ENCODE measurements around the gene MGA. TPM values are rescaled to one million over a fixed set of nuclear protein-coding genes. Genes with fewer than 3 reads are reported as not detected.

MGA gene
- polyA plus RNA-seq, 2 of the 4 experiments (the other 2 are of a cell fraction), result 4.5 to 13.8 TPM

DNA sequence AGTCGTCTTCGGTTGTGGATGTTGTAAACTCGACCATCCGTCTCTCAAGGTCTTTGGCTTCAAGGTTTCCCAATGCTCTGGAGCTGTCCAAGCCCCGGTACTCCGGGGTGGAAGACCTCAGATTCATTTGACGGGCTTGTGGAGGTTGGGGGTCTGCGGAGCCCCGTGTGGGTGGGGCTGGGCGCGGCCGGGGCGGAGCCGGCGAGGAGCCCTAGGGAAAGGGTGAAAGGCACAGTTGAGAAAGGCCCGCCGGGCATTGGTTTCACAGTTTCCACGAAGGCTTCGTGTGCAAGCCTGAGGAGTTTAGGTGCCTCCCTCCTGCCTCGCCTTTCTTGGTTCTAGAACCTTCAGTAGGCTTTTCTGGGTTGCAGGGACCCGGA lies 360 bp upstream of the MGA start:
- no peak overlapping the region for H3K4me3 ChIP-seq
- ChIA-PET CTCF (interaction anchor here (1.0 to 1.2 kb wide), 2 partner anchors 56 to 102 kb away, joined by 3 read pairs; no protein-coding TSS in a partner anchor), POLR2A (no interaction called here)
- TF ChIP-seq EP300 (IDR thresholded peaks at IDR 0.05) (no peak), FOSL2 (IDR thresholded peaks at IDR 0.05) (no peak), FOSL2 (CRISPR knock-in tag; IDR thresholded peaks at IDR 0.05) (no peak), TFCP2L1 (CRISPR knock-in tag; IDR thresholded peaks at IDR 0.05) (no peak), RCOR1 (IDR thresholded peaks at IDR 0.05; ENCODE audit: low read depth, low read length) (no peak), PHF8 (IDR thresholded peaks at IDR 0.05; ENCODE audit: borderline replicate concordance, low read depth) (no peak), ESRRA (IDR thresholded peaks at IDR 0.05; ENCODE audit: borderline replicate concordance, low read length) (no peak), RFX5 (IDR thresholded peaks at IDR 0.05) (no peak), CEBPB (IDR thresholded peaks at IDR 0.05) (no peak), GATA3 (IDR thresholded peaks at IDR 0.05; ENCODE audit: borderline replicate concordance) (no peak), NFE2L2 (conservative IDR thresholded peaks at IDR 0.05; ENCODE audit: low read length) (no peak), RARB (CRISPR knock-in tag; IDR thresholded peaks at IDR 0.05) (no peak), JUNB (IDR thresholded peaks at IDR 0.05) (no peak), HOXA7 (CRISPR knock-in tag; IDR thresholded peaks at IDR 0.05) (no peak)
- TF ChIP-seq, protein P1, sequence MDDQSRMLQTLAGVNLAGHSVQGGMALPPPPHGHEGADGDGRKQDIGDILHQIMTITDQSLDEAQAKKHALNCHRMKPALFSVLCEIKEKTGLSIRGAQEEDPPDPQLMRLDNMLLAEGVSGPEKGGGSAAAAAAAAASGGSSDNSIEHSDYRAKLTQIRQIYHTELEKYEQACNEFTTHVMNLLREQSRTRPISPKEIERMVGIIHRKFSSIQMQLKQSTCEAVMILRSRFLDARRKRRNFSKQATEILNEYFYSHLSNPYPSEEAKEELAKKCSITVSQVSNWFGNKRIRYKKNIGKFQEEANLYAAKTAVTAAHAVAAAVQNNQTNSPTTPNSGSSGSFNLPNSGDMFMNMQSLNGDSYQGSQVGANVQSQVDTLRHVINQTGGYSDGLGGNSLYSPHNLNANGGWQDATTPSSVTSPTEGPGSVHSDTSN (IDR thresholded peaks at IDR 0.05), result no peak
- TF ChIP-seq, protein P2, sequence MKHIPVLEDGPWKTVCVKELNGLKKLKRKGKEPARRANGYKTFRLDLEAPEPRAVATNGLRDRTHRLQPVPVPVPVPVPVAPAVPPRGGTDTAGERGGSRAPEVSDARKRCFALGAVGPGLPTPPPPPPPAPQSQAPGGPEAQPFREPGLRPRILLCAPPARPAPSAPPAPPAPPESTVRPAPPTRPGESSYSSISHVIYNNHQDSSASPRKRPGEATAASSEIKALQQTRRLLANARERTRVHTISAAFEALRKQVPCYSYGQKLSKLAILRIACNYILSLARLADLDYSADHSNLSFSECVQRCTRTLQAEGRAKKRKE (CRISPR knock-in tag; IDR thresholded peaks at IDR 0.05; ENCODE audit: low read depth), result no peak
- TF ChIP-seq, protein P3, sequence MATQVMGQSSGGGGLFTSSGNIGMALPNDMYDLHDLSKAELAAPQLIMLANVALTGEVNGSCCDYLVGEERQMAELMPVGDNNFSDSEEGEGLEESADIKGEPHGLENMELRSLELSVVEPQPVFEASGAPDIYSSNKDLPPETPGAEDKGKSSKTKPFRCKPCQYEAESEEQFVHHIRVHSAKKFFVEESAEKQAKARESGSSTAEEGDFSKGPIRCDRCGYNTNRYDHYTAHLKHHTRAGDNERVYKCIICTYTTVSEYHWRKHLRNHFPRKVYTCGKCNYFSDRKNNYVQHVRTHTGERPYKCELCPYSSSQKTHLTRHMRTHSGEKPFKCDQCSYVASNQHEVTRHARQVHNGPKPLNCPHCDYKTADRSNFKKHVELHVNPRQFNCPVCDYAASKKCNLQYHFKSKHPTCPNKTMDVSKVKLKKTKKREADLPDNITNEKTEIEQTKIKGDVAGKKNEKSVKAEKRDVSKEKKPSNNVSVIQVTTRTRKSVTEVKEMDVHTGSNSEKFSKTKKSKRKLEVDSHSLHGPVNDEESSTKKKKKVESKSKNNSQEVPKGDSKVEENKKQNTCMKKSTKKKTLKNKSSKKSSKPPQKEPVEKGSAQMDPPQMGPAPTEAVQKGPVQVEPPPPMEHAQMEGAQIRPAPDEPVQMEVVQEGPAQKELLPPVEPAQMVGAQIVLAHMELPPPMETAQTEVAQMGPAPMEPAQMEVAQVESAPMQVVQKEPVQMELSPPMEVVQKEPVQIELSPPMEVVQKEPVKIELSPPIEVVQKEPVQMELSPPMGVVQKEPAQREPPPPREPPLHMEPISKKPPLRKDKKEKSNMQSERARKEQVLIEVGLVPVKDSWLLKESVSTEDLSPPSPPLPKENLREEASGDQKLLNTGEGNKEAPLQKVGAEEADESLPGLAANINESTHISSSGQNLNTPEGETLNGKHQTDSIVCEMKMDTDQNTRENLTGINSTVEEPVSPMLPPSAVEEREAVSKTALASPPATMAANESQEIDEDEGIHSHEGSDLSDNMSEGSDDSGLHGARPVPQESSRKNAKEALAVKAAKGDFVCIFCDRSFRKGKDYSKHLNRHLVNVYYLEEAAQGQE (IDR thresholded peaks at IDR 0.05), result no peak
- H3K27ac ChIP-seq, result peak overlapping the region; percentile 66 to 88
- no peak for FAIRE-seq
- no peak for ATAC-seq
- no peak for DNase-seq (ENCODE audit: low read depth in 1 of 2, low spot score in 1 of 2)
- no peaks in the 10 kb centered on the region for H3K9me3 ChIP-seq
- H3K4me1 ChIP-seq, result peaks cover 18% of the 10 kb centered on the region
- H3K4me2 ChIP-seq, result peak overlapping the region; percentile 85
- WGBS (ENCODE audit: missing lambda C conversion rate), result 92% methylated on average over 21 of the region's 21 CpGs

DNA sequence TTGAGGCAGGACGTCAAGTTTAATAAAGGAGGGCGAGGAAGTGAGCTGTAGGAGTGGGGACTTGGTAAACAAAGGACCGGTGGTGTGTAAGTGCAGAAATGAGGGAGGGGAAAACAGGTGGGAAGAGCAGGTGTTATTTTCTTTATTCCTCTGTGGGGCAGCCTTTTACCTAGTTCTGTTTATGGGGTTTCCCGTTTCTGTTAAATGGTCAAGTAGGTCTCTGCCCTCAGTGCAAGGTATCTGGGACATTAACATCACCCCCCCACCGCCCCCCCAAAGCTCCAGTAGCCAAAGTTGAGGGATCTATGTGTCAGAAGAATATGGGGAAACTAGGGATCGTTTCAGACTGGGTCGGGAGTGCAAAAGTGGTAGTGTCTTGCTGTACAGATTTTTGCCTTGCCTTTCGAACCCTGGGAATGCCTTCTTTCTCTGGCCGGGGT lies 893 bp downstream of the MGA start:
- ChIA-PET CTCF (interaction anchor here (0.9 to 1.9 kb wide), 4 partner anchors 10 to 103 kb away, joined by 3 to 5 read pairs (median 4); no protein-coding TSS in a partner anchor), POLR2A (interaction anchor here (0.6 to 2.1 kb wide), 2 partner anchors 34 to 39 kb away, joined by 4 to 6 read pairs; no protein-coding TSS in a partner anchor)
- FAIRE-seq (no peak), ATAC-seq (peak; percentile 7 to 15; a peak in 2 of 6 replicates), DNase-seq (ENCODE audit: low read depth in 1 of 2, low spot score in 1 of 2) (no peak)
- Histone ChIP-seq H3K4me2 (peak overlapping the region; percentile 85), H3K4me3 (peak overlapping the region; percentile 56), H3K4me1 (peaks cover 15% of the 10 kb centered on the region), H3K27ac (peak overlapping the region; percentile 66 to 88), H3K9me3 (no peaks in the 10 kb centered on the region)
- TF ChIP-seq FOSL2 (IDR thresholded peaks at IDR 0.05) (no peak), FOSL2 (CRISPR knock-in tag; IDR thresholded peaks at IDR 0.05) (no peak), TP53 (CRISPR knock-in tag; IDR thresholded peaks at IDR 0.05) (no peak), RFX5 (IDR thresholded peaks at IDR 0.05) (no peak), HOXB5 (CRISPR knock-in tag; IDR thresholded peaks at IDR 0.05) (no peak), PHF8 (IDR thresholded peaks at IDR 0.05; ENCODE audit: borderline replicate concordance, low read depth) (no peak), MAZ (IDR thresholded peaks at IDR 0.05; ENCODE audit: borderline replicate concordance, low read depth, low read length) (no peak), FOXS1 (CRISPR knock-in tag; IDR thresholded peaks at IDR 0.05) (no peak), NPAS2 (CRISPR knock-in tag; IDR thresholded peaks at IDR 0.05; ENCODE audit: borderline replicate concordance) (no peak)
- TF ChIP-seq, protein P4, sequence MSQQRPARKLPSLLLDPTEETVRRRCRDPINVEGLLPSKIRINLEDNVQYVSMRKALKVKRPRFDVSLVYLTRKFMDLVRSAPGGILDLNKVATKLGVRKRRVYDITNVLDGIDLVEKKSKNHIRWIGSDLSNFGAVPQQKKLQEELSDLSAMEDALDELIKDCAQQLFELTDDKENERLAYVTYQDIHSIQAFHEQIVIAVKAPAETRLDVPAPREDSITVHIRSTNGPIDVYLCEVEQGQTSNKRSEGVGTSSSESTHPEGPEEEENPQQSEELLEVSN (IDR thresholded peaks at IDR 0.05; ENCODE audit: borderline replicate concordance, low read depth), result no peak
- 21% methylated on average over 9 of the region's 9 CpGs for WGBS (ENCODE audit: missing lambda C conversion rate)
